Measurements from ENCODE around the gene LBHD1. TPM values are rescaled to one million over a fixed set of nuclear protein-coding genes. Genes with fewer than 3 reads are reported as not detected.

LBHD1 gene
- total and polyA plus RNA-seq, 2 of the 13 experiments (the other 11 are each of a cell fraction or from before 2014, with no cell fraction given), result 3.2 to 3.7 TPM

DNA sequence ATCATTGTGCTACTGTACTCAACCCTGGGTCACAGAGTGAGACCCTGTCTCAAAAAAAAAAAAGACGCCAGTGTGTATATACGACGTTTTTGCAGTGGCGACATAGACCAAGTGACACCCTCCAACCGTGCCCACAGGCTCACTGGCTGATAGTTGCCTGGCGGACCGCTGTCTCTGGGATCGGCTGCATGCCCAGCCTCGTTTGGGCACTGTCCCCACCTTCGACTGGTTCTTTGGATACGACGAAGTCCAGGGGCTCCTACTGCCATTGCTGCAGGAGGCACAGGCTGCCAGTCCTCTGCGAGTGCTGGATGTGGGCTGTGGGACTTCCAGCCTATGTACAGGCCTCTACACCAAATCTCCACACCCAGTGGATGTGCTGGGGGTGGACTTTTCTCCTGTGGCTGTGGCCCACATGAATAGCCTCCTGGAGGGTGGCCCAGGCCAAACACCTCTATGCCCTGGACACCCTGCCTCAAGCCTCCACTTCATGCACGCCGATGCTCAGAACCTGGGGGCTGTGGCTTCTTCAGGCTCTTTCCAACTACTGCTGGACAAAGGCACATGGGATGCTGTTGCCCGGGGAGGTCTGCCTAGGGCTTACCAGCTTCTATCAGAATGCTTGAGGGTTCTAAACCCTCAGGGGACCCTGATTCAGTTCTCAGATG lies 5.7 kb downstream of the LBHD1 start (continued):
- TF ChIP-seq, protein P1, sequence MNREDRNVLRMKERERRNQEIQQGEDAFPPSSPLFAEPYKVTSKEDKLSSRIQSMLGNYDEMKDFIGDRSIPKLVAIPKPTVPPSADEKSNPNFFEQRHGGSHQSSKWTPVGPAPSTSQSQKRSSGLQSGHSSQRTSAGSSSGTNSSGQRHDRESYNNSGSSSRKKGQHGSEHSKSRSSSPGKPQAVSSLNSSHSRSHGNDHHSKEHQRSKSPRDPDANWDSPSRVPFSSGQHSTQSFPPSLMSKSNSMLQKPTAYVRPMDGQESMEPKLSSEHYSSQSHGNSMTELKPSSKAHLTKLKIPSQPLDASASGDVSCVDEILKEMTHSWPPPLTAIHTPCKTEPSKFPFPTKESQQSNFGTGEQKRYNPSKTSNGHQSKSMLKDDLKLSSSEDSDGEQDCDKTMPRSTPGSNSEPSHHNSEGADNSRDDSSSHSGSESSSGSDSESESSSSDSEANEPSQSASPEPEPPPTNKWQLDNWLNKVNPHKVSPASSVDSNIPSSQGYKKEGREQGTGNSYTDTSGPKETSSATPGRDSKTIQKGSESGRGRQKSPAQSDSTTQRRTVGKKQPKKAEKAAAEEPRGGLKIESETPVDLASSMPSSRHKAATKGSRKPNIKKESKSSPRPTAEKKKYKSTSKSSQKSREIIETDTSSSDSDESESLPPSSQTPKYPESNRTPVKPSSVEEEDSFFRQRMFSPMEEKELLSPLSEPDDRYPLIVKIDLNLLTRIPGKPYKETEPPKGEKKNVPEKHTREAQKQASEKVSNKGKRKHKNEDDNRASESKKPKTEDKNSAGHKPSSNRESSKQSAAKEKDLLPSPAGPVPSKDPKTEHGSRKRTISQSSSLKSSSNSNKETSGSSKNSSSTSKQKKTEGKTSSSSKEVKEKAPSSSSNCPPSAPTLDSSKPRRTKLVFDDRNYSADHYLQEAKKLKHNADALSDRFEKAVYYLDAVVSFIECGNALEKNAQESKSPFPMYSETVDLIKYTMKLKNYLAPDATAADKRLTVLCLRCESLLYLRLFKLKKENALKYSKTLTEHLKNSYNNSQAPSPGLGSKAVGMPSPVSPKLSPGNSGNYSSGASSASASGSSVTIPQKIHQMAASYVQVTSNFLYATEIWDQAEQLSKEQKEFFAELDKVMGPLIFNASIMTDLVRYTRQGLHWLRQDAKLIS (CRISPR knock-in tag; IDR thresholded peaks at IDR 0.05), result no peak
- TF ChIP-seq DZIP1 (CRISPR knock-in tag; IDR thresholded peaks at IDR 0.05) (no peak), ZBTB4 (CRISPR knock-in tag; IDR thresholded peaks at IDR 0.05; ENCODE audit: borderline replicate concordance) (no peak), NCOR1 (IDR thresholded peaks at IDR 0.05; ENCODE audit: borderline replicate concordance, low read length) (no peak), RBM22 (optimal IDR thresholded peaks at IDR 0.05; ENCODE audit: low read length) (peak; percentile 79), KLF11 (CRISPR knock-in tag; IDR thresholded peaks at IDR 0.05) (no peak), PITX1 (CRISPR knock-in tag; IDR thresholded peaks at IDR 0.05) (no peak), ZNF232 (CRISPR knock-in tag; IDR thresholded peaks at IDR 0.05; ENCODE audit: borderline replicate concordance) (0 out of 2 replicates have a peak, but pooled peaks have one; percentile 50), MTF1 (CRISPR knock-in tag; IDR thresholded peaks at IDR 0.05) (no peak), SALL1 (CRISPR knock-in tag; IDR thresholded peaks at IDR 0.05) (no peak), KAT8 (CRISPR knock-in tag; IDR thresholded peaks at IDR 0.05) (no peak), ZNF136 (CRISPR knock-in tag; IDR thresholded peaks at IDR 0.05; ENCODE audit: low read depth) (no peak), ZNF121 (CRISPR knock-in tag; IDR thresholded peaks at IDR 0.05) (no peak), ZMAT5 (CRISPR knock-in tag; IDR thresholded peaks at IDR 0.05; ENCODE audit: borderline replicate concordance, low read depth) (no peak), ZSCAN22 (CRISPR knock-in tag; IDR thresholded peaks at IDR 0.05) (no peak)
- TF ChIP-seq, protein P2, sequence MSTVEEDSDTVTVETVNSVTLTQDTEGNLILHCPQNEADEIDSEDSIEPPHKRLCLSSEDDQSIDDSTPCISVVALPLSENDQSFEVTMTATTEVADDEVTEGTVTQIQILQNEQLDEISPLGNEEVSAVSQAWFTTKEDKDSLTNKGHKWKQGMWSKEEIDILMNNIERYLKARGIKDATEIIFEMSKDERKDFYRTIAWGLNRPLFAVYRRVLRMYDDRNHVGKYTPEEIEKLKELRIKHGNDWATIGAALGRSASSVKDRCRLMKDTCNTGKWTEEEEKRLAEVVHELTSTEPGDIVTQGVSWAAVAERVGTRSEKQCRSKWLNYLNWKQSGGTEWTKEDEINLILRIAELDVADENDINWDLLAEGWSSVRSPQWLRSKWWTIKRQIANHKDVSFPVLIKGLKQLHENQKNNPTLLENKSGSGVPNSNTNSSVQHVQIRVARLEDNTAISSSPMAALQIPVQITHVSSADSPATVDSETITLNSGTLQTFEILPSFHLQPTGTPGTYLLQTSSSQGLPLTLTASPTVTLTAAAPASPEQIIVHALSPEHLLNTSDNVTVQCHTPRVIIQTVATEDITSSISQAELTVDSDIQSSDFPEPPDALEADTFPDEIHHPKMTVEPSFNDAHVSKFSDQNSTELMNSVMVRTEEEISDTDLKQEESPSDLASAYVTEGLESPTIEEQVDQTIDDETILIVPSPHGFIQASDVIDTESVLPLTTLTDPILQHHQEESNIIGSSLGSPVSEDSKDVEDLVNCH (CRISPR knock-in tag; IDR thresholded peaks at IDR 0.05), result no peak

Data from HepG2 (cell line).